GM12801 (cell line): ENCODE measurements around the gene MS4A5.

Experiments used
- TF ChIP-seq, protein P1 (sequence below): IDR thresholded peaks from one replicate; pipeline ENCODE4 v1.5.1; 2011; ENCODE audit warnings: control low read depth; ENCODE audit not compliant: insufficient read length; ENCODE audit errors: extremely low read depth

The MS4A5 gene

DNA sequence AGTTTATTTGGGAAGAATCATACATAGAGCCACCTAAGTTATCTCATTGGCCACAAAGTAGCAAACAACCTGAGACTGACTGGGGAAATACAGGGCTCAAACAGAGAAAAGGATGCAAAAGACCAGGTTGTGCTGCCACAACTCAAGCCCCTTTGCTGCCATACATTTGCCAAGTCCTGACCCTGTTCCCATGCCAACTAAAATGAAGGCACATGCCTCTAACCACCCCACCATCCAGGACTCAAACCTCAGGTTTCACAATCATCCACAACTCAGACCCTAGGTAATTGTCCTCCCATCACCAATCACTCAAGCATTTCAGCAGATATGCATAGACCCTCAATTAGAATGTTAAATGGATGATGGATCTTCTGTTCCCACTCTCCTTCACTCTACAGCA is 24.8 kb downstream of the MS4A5 start:
- TF ChIP-seq, protein P1, sequence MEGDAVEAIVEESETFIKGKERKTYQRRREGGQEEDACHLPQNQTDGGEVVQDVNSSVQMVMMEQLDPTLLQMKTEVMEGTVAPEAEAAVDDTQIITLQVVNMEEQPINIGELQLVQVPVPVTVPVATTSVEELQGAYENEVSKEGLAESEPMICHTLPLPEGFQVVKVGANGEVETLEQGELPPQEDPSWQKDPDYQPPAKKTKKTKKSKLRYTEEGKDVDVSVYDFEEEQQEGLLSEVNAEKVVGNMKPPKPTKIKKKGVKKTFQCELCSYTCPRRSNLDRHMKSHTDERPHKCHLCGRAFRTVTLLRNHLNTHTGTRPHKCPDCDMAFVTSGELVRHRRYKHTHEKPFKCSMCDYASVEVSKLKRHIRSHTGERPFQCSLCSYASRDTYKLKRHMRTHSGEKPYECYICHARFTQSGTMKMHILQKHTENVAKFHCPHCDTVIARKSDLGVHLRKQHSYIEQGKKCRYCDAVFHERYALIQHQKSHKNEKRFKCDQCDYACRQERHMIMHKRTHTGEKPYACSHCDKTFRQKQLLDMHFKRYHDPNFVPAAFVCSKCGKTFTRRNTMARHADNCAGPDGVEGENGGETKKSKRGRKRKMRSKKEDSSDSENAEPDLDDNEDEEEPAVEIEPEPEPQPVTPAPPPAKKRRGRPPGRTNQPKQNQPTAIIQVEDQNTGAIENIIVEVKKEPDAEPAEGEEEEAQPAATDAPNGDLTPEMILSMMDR: no peak

DNA sequence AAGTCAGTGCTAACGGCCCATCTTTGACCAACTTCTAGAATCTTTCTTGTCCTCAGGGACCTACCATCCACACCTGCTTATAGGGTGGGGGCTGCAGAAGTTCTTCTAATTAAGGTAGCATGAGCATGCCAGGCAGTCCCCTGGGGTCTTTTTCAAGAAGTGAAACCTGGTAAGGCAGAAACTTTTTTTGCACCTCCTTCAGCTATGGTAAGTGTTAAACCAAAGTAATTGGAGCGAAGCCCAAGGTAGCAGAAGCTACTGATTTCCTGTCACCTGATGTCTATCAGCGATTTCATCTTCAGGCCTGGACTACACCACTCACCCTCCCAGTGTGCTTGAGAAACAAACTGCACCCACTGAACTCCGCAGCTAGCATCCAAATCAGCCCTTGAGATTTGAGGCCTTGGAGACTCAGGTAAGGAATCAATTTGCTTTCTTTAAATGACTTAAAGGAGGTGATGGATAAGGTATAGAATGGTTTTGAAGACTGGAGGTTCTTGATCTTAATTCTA is 26.2 kb downstream of the MS4A5 start, which contains the start of gene MS4A1:
MS4A1 (plus strand) TSS at position 317 of the 512 bp plus-strand sequence. CDS start 6,528 bp downstream, outside the sequence.
- TF ChIP-seq, protein P1: no peak

DNA sequence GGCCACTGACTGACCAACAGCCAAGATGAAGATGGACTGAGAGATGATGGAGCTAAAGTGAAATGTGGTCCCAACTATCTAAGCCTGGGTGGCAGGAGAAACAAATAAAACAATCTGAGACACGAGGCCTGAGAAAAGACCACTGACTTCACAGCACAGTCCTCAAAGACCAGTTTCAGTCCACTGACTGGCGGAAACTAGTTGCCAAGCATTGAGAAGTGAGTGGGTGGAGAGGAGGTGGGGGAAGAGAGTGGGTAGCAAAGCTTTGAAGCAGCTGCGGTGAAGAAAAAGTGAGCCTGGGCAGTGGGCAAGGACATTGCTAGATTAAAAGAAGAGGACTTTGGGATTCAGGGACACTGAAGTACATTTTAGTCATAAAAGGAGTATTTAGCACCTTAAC is 28.2 kb downstream of the MS4A5 start:
- TF ChIP-seq, protein P1: no peak

DNA sequence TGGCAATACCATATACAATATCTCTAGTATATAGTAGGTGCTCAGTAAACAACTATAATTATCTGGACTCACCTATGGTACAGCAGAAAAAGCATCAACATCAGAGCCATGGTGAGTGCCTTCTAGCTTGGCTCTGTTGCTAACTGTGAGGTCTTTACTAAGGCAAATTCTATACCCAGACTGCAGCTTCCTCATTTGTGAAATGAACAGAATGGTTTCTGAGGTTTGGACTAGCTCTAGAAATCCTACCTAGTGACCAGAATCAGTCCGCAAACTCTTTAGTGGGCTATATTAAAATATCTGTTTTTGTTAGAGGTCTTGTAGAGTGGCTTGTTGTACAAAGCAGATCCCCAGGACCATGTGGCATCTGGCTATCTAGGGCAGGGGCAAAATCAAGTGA is 30.0 kb downstream of the MS4A5 start:
- TF ChIP-seq, protein P1: no peak

DNA sequence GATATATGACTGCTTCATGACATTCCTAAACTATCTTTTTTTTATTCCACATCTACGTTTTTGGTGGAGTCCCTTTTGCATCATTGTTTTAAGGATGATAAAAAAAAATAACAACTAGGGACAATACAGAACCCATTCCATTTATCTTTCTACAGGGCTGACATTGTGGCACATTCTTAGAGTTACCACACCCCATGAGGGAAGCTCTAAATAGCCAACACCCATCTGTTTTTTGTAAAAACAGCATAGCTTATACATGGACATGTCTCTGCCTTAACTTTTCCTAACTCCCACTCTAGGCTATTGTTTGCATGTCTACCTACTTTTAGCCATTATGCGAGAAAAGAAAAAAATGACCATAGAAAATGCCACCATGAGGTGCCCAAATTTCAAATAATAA is 39.5 kb downstream of the MS4A5 start:
- TF ChIP-seq, protein P1: no peak

DNA sequence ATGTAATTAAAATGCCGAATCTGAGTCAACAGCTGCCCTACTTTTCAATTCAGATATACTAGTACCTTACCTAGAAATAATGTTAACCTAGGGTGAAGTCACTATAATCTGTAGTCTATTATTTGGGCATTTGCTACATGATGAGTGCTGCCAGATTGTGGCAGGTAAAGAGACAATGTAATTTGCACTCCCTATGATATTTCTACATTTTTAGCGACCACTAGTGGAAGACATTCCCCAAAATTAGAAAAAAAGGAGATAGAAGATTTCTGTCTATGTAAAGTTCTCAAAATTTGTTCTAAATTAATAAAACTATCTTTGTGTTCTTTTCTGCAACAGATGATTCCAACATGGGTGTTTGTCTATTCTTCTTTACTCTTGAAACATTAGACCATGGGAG is 40.4 kb downstream of the MS4A5 start:
- TF ChIP-seq, protein P1: no peak

DNA sequence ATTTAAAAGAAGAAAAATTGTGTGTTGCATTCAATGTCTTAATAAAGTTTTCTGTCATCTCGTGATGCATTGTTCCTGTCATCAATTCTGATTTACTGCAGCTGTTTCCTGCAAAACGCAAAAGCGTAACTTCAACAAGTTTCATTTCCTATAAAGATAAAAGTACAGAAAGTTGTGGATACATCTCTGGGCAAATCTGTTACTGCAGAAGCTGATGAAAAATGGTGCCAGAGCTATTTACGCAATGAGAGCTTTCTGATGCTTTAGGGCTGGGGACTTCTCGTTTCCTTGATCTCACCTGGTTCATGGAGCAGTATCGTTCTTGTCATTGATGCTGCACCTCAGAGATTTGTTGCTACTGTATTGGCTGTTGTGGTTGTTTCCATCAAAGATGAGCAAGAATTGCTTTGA is 47.7 kb downstream of the MS4A5 start:
- TF ChIP-seq, protein P1: no peak

DNA sequence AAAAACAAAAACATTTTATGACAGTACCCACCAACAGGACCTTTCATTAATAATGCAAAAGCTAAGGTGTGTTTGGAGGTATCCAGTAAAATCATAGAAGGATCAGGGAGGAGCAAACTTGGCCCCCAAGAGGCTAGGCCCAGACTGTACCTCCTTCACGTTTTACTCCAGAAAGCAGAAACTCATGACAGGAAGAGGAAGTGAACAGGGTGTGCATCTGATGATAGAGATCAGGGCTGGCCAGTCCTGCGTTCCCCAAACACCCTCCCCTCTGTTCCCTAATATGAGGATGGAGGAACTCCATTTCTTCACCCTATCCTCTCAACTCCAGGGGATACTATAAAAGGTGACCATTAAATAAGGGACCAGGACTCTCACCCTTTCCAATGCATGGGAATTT is 53.0 kb downstream of the MS4A5 start:
- TF ChIP-seq, protein P1: no peak
